ENCODE measurements around the gene HSPA8.
"Not testable (repeated sequence)": the region's sequence is repeated elsewhere in the genome, so short reads cannot be mapped to it uniquely, and the experiment has no call there.

The HSPA8 gene

GRCh38 chr11:123069908-123070821 lies 8.2 kb upstream of the HSPA8 start:
- DNase-seq: no peak

GRCh38 chr11:123065621-123066020 lies 3.7 kb upstream of the HSPA8 start:
- peak; percentile 32 for DNase-seq

DNA sequence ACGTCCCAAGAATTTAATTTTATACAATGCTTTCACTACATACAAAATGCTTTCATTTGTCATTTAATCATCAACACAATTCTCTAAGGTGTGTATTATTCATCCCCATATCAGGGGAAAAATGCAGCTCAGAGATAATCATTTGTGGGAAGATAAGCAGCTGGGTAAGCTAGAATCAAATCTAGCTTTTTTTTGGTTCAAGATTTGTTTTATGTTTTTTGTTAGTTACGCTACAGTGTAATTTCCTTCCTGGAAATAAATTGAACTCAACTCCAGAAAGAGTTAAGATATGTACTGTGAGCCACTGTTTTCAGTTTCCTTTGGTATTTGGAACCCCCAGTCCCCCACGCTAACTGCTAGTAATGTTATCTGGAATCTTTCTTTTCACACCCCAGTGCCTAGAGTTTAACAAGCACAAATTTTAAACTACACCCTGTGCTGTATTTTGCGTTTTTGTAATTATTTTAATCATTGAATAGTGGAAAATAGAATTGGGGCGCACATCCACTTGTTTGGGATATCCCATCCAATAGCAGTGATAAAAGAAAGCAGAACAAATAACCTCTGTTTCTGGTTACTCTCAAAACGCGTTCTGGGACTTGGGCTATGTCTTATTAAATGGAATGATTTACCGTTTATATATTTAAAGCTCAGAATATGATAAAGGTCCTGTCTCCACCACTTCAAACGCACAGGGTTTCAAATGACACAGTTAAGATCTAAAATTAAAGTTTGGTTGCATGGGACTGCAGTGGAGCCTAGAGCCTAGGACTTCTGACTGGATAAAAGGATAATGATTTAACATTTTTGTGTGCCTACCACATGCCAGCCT lies 2.1 kb upstream of the HSPA8 start:
- peak; percentile 54 for DNase-seq

DNA sequence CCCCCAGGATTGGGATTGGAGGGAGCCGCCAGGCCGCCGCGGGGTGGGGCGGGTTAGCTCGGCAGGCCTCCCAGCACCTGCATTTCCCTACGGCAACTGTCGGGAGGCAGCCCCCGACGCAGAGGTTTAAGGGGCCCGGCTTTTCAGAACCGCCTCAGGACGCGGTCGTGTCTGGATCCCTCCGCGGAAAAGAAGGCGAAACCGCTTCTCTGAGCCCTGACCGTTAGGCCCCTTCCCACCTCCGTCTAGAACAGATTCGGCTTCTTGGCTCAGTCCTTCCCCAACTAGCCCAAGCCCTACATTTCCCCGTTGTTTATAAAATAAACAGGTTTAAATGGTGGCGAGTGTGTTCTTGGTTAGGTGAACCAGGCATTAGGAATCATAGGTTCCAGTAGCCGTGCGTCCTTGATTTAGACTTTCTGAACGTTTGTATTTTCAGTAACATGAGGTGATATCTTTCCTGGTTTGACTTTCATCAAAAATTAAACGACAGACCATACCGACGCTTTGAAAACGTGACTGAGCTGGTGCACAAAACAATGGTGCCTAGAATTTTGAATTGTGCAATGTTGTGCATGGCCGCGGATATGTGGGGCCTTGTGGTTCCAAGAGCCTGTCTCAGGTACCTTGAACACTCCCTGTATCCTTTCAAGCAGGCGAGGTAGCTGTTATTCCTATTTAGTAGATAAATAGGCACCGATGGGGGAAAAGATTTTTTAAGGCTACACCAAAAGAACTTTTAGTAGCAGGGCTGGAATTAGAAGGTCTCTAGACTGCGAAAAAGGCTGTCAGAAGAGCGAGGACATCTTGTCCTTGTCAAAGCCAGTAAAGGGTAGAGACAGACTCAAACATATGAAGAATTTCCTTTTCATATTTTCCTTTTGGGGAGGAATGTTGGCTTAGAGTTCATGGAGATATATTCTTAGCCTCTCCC lies 1.2 kb upstream of the HSPA8 start:
- DNase-seq: peak; percentile 91

GRCh38 chr11:123062158-123062891 lies 389 bp upstream of the HSPA8 start:
- peak; percentile 100 for DNase-seq

- no peak for DNase-seq
Measured at GRCh38 chr11:123060277-123061000, 1.5 kb downstream of the HSPA8 start.

DNA sequence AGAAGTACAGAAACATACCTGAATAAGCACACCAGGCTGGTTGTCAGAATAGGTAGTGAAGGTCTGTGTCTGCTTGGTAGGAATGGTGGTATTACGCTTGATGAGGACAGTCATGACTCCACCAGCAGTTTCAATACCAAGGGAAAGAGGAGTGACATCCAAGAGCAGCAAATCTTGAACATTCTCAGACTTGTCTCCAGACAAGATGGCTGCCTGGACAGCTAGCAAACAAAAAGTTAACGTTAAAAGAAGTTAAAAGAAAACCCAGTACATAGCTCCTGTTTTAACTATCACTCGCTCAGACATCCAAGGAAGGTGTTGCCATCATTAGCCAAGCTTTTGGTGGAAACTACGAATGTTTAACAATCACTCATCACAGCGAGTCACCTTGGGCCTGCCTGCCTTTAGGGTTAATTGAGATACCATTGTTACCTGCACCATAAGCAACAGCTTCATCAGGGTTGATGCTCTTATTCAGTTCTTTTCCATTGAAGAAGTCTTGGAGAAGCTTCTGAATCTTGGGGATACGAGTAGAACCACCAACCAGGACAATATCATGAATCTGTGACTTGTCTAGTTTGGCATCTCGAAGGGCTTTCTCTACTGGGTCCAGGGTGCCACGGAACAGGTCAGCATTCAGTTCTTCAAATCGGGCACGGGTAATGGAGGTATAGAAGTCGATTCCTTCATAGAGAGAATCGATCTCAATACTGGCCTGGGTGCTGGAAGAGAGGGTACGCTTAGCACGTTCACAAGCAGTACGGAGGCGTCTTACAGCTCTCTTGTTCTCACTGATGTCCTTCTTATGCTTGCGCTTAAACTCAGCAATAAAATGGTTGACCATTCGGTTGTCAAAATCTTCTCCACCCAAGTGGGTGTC lies 2.7 kb downstream of the HSPA8 start:
- not testable (repeated sequence) for DNase-seq

GRCh38 chr11:123057661-123058305 lies 4.2 kb downstream of the HSPA8 start:
- DNase-seq: no peak

GRCh38 chr11:123056835-123057491 lies 5.0 kb downstream of the HSPA8 start:
- DNase-seq: no peak

GRCh38 chr11:123055191-123055901 lies 6.6 kb downstream of the HSPA8 start:
- DNase-seq: no peak

DNA sequence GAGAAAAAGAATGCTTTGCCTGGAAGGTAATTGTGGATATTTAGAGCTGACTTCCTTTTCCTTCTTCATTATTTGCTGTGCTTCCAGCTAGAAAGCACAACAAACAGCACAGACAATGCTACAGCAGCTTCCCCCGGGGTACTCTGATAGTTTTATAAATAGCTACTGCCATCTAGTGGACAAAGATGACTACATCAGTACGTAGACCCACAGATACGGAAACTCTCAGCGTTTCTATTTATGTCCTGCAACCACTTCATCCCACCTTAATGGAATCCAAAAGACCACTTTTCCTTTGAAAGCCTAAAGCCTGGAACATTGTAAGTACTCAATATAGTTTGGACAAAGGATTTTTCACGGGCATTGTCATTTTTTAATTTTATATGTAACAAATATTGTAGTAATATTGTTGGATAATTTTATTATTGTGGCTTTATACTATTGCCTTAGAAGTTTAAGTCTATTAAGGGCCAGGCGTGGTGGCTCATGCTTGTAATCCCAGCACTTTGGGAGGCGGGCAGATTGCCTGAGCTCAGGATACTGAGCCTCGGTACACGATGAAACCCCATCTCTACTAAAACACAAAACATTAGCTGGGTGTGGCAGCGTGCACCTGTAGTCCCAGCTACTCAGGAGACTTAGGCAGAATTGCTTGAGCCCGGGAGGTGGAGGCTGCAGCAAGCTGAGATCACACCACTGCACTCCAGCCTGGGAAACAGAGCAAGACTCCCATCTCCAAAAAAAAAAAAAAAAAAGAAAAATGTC lies 7.5 kb downstream of the HSPA8 start:
- peak; percentile 93 for DNase-seq

DNA sequence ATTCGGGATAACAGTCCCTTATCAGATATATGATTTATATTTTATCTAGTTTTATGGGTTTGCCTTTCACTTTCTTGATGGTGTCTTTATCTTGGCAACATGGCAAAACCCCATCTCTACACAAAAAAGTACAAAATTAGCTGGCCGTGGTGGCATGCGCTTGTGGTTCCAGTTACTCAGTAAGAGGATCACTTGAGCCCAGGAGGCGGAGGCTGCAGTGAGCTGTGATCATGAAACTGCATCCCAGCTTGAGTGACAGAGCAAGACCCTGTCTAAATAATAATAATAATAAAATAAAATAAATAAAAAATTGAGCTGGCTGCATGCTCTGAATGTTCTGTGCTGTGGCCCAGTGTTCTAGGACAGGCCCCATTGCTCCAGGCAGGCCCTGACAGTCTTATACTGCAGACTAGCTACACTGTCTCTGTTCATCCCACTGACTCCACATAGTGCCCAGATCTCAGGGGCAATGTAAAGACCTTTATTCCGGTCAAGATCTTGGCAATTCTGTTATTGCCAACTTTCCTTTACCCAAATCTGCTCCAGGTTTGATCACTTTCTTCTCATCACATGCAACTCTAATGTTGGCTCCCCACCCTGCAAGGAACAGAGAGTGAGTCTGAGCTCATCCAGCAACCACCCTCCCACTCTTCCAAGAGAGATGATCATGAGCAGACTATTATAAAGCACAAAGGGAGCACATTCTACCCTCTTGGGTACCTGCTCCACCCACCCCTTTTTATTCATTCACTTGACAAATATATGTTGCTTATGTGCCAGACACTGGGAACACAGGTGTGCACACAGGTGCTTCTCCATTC lies 8.8 kb downstream of the HSPA8 start:
- DNase-seq: no peak

- no peak for DNase-seq
Measured at GRCh38 chr11:123051634-123052033, 10.3 kb downstream of the HSPA8 start.

GRCh38 chr11:123051146-123051545 lies 10.8 kb downstream of the HSPA8 start:
- DNase-seq: no peak

GRCh38 chr11:123047947-123048293 lies 14.0 kb downstream of the HSPA8 start:
- DNase-seq: no peak

- DNase-seq: no peak
Measured at GRCh38 chr11:123047266-123047946, 14.5 kb downstream of the HSPA8 start.
